GM21528 (cell line): Measurements from ENCODE around the gene C14orf132.
"Not testable (repeated sequence)": the region's sequence is repeated elsewhere in the genome, so short reads cannot be mapped to it uniquely, and the experiment has no call there.

Experiments used
- ATAC-seq: cut with Tn5 transposase; IDR thresholded peaks from one replicate; pipeline ENCODE4 v1.9.1; 2021; ENCODE audit warnings: mild to moderate bottlenecking, moderate library complexity; ENCODE audit not compliant: unreplicated experiment, low FRiP score

Gene C14orf132

GRCh38 chr14:96058576-96059200 lies 19.5 kb downstream of the C14orf132 start:
- ATAC-seq = no peak

GRCh38 chr14:96059519-96060135 lies 20.5 kb downstream of the C14orf132 start:
- no peak for ATAC-seq

- ATAC-seq = no peak
Observed at GRCh38 chr14:96060186-96060933, 21.2 kb downstream of the C14orf132 start.

- ATAC-seq = no peak
Observed at GRCh38 chr14:96062010-96062409, 22.8 kb downstream of the C14orf132 start.

GRCh38 chr14:96062506-96062905 lies 23.3 kb downstream of the C14orf132 start:
- ATAC-seq = no peak

- ATAC-seq = no peak
Observed at GRCh38 chr14:96064866-96065265, 25.7 kb downstream of the C14orf132 start.

GRCh38 chr14:96065661-96066459 lies 26.7 kb downstream of the C14orf132 start:
- ATAC-seq = no peak

GRCh38 chr14:96066976-96067375 lies 27.8 kb downstream of the C14orf132 start:
- ATAC-seq = no peak

- ATAC-seq = no peak
Observed at GRCh38 chr14:96067985-96068930, 29.1 kb downstream of the C14orf132 start.

GRCh38 chr14:96069421-96069820 lies 30.3 kb downstream of the C14orf132 start:
- ATAC-seq = no peak

GRCh38 chr14:96071561-96071960 lies 32.4 kb downstream of the C14orf132 start:
- no peak for ATAC-seq

GRCh38 chr14:96072076-96072475 lies 32.9 kb downstream of the C14orf132 start:
- ATAC-seq = no peak

- ATAC-seq = no peak
Observed at GRCh38 chr14:96072746-96073145, 33.6 kb downstream of the C14orf132 start.

GRCh38 chr14:96073260-96074039 lies 34.3 kb downstream of the C14orf132 start:
- not testable (repeated sequence) for ATAC-seq

GRCh38 chr14:96077983-96078624 lies 38.9 kb downstream of the C14orf132 start:
- ATAC-seq = no peak

GRCh38 chr14:96078625-96079016 lies 39.5 kb downstream of the C14orf132 start:
- no peak for ATAC-seq

GRCh38 chr14:96079066-96079465 lies 39.9 kb downstream of the C14orf132 start:
- ATAC-seq = no peak

GRCh38 chr14:96080571-96080970 lies 41.4 kb downstream of the C14orf132 start:
- ATAC-seq = no peak

- no peak for ATAC-seq
Observed at GRCh38 chr14:96081224-96081623, 42.1 kb downstream of the C14orf132 start.
